M059J (cell line): ENCODE results near the gene TSSK2. TPM values are rescaled to one million over a fixed set of nuclear protein-coding genes. Genes with fewer than 3 reads are reported as not detected.
"Not testable (repeated sequence)": the region's sequence is repeated elsewhere in the genome, so short reads cannot be mapped to it uniquely, and the experiment has no call there.

ENCODE experiments used
- DNase-seq: peaks from one replicate; pipeline ENCODE4 v3.0.0-alpha.2; 2012; ENCODE audit warnings: low read depth
- total RNA-seq: library from RNA; depleted of rRNA; stranded (reverse); fragments of >200 nt; shearing (Covaris generic); gene quantifications from 2 replicates; pipeline ENCODE4 v1.2.3, GENCODE V29; 2014

TSSK2 gene
- total RNA-seq, 1 experiment from 2014 or later = not detected

DNA sequence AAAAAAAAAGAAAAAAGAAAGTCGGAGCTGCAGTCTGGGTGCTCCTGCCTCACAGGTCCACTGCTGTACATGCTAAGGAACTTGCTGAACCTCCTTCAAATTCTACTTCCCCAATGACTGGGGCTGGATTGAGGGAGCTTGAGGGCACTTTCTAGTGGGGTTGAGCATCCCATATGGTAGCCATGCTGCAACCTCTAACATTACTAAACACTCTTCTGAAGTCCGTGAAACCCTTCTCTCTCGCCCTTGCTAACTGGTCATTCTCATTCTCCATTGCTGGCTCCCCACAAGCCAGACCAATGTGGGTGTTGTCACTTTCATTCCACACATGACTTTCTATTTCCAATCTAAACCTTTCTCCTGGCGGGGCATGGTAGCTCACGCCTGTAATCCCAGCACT is 12.1 kb downstream of the TSSK2 start:
- DNase-seq = no peak

DNA sequence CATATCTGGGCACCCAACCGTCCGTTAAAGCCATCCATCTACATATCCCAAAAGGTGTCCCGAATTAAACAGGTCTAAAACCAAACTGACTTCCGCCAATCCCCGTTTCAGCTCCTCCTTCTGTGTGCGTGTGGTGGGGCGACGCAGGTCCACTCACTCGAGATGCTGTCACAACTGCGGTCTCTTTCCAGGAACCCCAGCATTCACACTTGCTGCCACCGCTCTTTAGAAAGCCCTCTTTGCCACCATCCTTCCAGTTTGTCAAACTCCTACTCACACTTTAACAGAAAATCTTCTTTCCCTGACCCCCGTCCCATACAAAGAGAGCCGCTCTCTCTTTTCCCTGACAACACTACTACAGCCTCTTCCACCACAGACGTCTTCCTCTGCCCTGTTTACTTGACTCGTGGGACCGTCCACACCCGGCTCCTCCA is 12.9 kb downstream of the TSSK2 start:
- peak; percentile 16 for DNase-seq

GRCh38 chr22:19146215-19146968 is 15.3 kb downstream of the TSSK2 start:
- DNase-seq = no peak

- no peak for DNase-seq
These were observed 16.2 kb downstream of the TSSK2 start for GRCh38 chr22:19147195-19147780.

- DNase-seq = no peak
These were observed 17.4 kb downstream of the TSSK2 start for GRCh38 chr22:19148417-19149046.

- DNase-seq = no peak
These were observed 18.2 kb downstream of the TSSK2 start for GRCh38 chr22:19149047-19149883.

- DNase-seq = no peak
These were observed 18.9 kb downstream of the TSSK2 start, which contains the start of gene GSC2 for GRCh38 chr22:19149991-19150390. Gene GSC2, minus strand, starts transcription at chr22:19150292. Its CDS starts 9 bp downstream, at chr22:19150283.

DNA sequence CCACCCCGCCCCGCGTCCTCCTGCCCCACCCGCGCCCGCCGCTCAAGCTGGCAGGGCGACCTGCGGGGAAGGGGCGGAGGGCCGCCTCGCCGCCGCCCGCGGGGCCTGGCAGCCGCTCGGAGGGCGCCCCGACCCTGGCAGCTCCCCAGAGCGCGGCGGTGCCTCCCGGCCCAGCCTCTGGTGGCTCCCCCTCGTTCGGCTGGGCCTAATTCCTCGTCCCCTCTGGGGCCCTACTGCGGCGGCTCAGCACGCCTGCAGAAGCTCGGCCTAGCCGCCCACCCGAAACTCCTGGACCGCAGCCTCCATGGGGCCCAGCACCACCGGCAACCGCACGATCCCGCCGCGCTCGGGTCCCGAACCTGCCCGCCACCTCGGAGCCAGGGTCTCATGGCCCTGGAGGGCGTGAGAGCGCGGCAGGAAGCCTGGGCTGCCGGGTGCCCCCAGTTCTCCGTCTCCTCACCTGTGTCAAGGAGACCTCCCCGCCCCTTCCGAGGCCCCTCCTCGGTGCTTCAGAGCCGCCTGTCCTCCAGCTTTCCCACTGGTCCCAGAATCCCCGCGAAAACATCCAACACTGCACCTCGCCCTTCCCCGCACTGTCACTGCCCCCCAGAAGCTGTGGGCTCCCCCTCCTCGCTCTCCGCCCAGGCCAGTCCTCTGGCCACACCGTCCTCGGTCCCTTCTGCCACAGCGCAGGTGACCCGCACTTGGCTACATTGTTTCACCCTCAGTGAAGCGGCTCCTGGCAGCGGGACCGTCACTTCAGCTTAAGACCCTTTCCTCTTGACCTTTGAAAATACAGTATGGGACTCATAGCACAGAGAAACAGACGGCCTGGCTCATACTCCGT is 19.6 kb downstream of the TSSK2 start:
- no peak for DNase-seq

DNA sequence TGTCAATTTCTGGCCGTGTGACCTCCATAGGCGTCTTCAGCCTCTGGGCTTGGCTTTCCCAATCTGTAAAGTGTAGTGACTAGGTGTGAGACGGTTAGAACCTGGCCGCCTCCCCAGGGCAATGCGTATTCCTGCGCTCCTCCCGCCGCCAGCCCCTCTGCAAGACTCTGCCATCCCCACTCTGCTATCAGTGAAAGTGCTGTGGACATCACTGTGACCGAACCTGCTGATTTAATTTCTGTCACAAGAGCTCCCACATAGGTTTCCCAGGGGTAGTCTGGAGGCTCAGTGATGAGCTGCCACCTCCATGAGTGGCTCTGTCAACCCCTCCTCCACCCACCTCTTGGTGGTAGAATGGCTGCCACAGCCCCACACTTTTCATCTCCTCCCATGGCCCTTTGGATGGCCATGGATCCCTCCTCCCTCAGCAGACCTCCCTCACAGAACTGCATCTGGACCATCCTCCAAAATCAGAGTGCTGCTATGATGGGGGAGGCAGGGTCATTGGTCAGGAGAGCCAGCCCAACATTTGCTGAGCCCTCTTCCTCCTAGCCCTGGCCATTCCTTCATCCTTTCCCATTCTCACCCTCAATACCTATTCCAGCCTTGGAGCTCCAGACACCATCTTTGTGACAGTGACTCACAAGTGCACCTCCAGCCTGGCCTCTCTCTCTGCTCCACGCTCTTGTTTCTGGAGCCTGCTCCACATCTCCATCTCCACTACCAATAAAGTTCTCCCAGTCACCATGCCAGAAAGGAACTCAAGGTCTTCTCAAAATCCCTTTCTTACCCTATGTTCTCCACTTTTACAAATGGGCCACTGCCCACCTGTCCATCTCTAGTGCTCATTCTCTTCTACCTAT is 20.5 kb downstream of the TSSK2 start:
- no peak for DNase-seq

DNA sequence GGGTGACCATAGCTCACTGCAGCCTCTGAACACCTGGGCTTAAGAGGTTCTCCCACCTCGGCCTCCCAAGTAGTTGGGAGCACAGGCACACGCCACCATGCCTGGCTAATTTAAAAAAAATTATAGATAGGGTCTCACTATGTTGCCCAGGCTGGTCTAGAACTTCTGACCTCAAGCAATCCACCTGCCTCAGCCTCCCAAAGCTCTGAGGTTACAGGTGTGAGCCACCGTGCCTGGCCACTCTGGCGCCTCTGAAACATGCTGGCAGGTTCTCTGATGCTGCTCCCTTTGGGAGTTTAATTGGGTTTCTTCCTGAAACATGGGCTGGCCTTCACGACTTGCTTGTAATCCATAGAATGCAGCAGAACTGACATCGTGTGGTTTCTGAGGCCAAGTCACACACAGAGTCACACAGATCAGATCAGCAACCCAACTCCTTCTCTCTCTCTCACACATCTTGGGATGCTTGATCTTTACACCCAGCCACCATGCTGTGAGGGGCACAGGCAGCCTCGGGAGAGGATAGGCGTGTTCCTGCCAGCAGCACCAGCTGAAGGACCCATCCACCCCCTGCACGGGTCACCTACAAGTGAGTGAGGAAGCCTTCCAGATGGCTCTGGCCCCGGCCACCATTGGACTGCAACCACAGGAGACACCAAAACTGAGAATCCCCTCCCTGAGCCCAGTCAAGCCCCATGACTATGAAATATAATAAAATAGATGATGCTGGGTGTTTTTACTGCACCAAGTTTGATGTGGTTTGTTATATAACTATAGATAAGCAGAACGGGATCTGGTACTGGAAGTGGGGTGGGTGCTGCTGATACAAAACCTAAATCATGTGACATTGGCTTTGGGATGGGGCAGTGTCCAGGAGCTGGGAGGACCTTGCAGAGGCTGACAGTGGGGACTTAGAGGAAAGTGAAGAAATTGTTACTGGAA is 22.1 kb downstream of the TSSK2 start:
- no peak for DNase-seq

- DNase-seq = not testable (repeated sequence)
These were observed 25.0 kb downstream of the TSSK2 start for GRCh38 chr22:19156109-19156508.

DNA sequence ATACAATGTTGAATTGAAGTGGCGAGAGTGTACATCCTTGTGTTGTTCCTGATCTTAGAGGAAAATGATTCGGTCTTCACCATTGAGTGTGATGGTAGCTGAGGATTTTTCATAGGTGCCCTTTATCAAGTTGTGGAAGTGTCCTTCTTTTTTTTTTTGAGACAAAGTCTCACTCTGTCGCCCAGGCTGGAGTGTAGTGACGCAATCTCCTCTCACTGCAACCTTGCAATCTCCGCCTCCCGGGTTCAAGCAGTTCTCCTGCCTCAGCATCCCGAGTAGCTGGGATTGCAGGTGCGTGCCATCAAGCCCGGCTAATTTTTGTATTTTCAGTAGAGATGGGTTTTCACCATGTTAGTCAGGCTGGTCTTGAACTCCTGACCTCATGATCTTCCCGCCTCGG is 27.5 kb downstream of the TSSK2 start:
- DNase-seq = not testable (repeated sequence)

DNA sequence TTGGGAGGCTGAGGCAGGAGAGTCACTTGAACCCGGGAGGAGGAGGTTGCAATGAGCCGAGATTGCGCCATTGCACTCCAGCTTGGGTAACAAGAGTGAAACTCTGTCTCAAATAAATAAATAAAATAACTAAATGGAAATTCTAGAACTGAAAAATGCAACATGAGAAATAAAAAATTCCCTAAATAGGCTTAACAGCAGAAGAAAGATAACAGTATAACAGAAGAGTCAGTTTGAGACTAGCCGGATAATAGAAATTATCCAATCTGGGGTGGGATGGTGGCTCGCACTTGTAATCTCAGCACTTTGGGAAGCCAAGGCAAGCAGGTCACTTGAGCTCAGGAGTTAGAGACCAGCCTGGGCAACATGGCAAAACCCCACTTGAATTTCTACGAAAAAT is 33.3 kb downstream of the TSSK2 start:
- no peak for DNase-seq

DNA sequence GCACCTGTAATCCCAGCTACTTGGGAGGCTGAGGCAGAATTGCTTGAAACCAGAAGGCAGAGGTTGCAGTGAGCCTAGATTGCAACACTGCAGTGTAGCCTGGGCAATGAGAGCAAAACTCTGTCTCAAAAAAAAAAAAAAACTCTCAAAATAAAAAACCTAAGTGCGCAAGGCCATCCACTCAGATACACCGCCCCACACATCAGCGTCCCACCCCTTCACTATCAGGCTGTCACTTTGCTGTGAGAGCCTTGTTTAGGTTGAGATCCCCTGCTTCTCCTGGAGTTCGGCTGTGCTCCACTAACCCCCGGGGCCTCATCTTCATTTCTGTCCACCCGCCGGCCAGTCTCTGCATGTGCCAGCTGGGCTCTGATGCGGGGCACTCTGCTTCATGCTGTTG is 35.3 kb downstream of the TSSK2 start:
- DNase-seq = no peak

DNA sequence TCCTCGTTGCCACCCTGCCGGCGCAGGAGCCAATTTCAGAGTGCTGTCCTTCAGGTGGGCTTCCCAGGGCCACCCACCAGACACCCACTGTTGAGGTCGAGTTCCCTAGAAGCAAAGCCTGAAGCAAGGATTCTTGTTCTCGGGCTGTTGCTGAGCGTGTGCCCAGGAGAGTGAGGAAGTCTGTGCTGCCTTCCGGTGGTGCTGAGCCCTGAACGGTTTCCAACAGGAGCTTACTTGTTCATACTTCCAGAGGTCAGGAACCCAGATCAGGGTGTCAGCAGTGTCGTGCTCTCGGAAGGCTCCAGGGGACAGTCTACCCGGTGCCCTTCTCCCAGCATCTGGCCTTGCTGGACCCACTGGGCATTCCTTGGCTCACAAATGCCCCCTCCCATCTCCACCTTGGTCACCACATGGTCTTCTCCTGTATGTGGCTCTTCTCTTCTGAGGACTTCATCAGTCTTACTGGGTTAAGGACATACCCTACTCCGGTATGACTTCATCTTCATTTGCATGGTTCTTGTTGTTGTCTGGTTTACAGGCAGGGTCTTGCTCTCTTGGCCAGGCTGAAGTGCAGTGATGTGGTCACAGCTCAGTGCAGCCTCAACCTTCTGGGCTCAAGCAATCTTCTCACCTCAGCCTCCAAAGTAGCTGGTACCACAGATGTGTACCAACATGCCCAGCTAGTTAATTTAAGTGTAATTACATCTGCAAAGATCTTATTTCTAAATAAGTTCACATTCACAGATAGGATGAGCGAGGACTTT is 36.2 kb downstream of the TSSK2 start:
- DNase-seq = no peak

DNA sequence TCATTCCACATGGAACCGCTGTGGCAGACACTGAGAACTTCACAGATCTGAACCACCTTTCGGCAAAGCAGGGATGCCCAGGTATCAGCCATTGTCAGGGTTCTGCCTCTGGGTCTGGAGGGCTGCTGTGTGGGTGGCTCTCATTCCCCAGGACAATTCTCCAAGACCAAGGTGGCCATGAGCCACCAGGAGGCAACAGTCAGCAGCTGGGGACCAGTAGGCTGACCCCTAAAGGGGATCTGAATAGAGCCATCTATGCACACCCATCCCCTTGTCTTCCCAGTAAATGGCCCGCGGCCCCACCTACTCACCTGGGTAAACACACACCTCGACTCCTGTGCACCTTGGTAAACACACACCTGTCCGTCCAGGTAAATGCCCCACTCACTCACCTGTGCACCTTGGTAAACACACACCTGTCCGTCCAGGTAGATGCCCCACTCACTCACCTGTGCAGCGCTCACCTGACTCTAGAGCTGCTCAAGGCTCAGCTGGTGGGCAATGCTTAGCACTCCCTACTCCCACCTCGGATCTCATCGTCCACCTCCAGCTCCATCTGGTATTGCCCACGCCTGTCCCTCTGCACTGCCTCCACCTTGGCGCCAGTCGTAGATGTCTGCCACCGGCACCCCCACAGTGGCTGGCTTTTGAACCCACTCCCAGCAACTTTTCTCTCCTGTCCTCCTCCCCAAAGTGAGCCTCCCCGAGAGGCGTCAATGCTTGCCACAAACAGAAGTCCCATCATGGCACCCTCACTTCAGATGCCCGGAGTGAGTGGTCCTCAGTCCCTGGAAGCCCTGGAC is 37.2 kb downstream of the TSSK2 start:
- DNase-seq = no peak
